Activated CD4-positive, alpha-beta T cell treated with anti-CD3 and anti-CD28 coated beads for 36 hours (primary cell): ENCODE results near the gene SDK2. TPM values are rescaled to one million over a fixed set of nuclear protein-coding genes. Genes with fewer than 3 reads are reported as not detected.

Source experiments
- ATAC-seq: fragments of 200-7000 bp; cut with Tn5 transposase; one replicate; pipeline ENCODE4 v1.10.0; 2021; ENCODE audit warnings: mild to moderate bottlenecking, moderate library complexity
- CTCF ChIA-PET: fragments of 350-600 bp; sonication (Branson Sonifier 250); formaldehyde crosslinking; loops from one replicate; lab custom pipeline; 2021; ENCODE audit warnings: antibody characterized with exemption; lab: Charles Lee
- POLR2A ChIA-PET: fragments of 350-600 bp; sonication (Branson Sonifier 250); formaldehyde crosslinking; loops from one replicate; lab custom pipeline; 2021; ENCODE audit warnings: antibody characterized with exemption, inconsistent platforms; lab: Charles Lee
- DNase-seq: peaks from one replicate; pipeline ENCODE4 v3.0.0-alpha.2; 2020
- H3K27ac Mint-ChIP-seq: one replicate; pipeline ENCODE4 v1.8.0; 2021; ENCODE audit warnings: mixed read lengths
- H3K27me3 Mint-ChIP-seq: one replicate; pipeline ENCODE4 v1.8.0; 2021; ENCODE audit warnings: mixed read lengths
- H3K36me3 Mint-ChIP-seq: one replicate; pipeline ENCODE4 v1.8.0; 2021; ENCODE audit warnings: low read depth, mixed read lengths
- H3K4me1 Mint-ChIP-seq: one replicate; pipeline ENCODE4 v1.8.0; 2021; ENCODE audit warnings: mixed read lengths
- H3K4me3 Mint-ChIP-seq: one replicate; pipeline ENCODE4 v1.8.0; 2021; ENCODE audit warnings: mild to moderate bottlenecking, moderate library complexity, mixed read lengths
- H3K9me3 Mint-ChIP-seq: one replicate; pipeline ENCODE4 v1.8.0; 2021; ENCODE audit warnings: low read depth, mixed read lengths
- intact Hi-C, 2 experiments: fragments of 100-400 bp; cut with DNase I in 1 of 2; cut with micrococcal nuclease in 1 of 2; formaldehyde crosslinking; loops; one replicate each; pipeline versions ENCODE4 v1.14.2 to v1.15.1; 2022 to 2024; cut with DNase I, micrococcal nuclease
- total RNA-seq, 2 experiments: library from RNA; stranded (reverse); gene quantifications; one replicate each; pipeline ENCODE4 v1.2.3, GENCODE V29; 2021

The SDK2 gene
- total RNA-seq, 2 experiments from 2014 or later, result 0.23 to 0.27 TPM

GRCh38 chr17:73593249-73593965 lies 50.8 kb downstream of the SDK2 start:
- ChIA-PET POLR2A (no interaction called here), CTCF (interaction anchor here (0.7 kb wide), 1 partner anchor 364 kb away, joined by 4 read pairs; no protein-coding TSS in a partner anchor)
- Mint-ChIP-seq H3K4me3 (no peak overlapping the region), H3K27me3 (no peaks in the 10 kb centered on the region), H3K9me3 (no peaks in the 10 kb centered on the region), H3K36me3 (no peaks in the 10 kb centered on the region), H3K4me1 (peaks cover 62% of the 10 kb centered on the region), H3K27ac (peak overlapping the region; percentile 20)
- intact Hi-C loops, result no loop called here
- no peak for DNase-seq
- no peak for ATAC-seq

GRCh38 chr17:73592501-73592961 lies 51.7 kb downstream of the SDK2 start:
- POLR2A ChIA-PET, result no interaction called here
- Mint-ChIP-seq H3K27ac (peak overlapping the region; percentile 89), H3K36me3 (no peaks in the 10 kb centered on the region), H3K4me1 (peaks cover 65% of the 10 kb centered on the region), H3K9me3 (no peaks in the 10 kb centered on the region), H3K4me3 (no peak overlapping the region), H3K27me3 (no peaks in the 10 kb centered on the region)
- peak; percentile 38 for ATAC-seq
- intact Hi-C loops, result no loop called here
- DNase-seq, result peak; percentile 41
- CTCF ChIA-PET, result interaction anchor here (0.5 to 2.7 kb wide), 4 partner anchors 14 to 329 kb away, joined by 3 to 6 read pairs (median 4); no protein-coding TSS in a partner anchor

GRCh38 chr17:73592079-73592415 lies 52.2 kb downstream of the SDK2 start:
- H3K36me3 Mint-ChIP-seq, result no peaks in the 10 kb centered on the region
- peak overlapping the region; percentile 37 for H3K4me3 Mint-ChIP-seq
- no peaks in the 10 kb centered on the region for H3K9me3 Mint-ChIP-seq
- intact Hi-C loops, result no loop called here
- ChIA-PET CTCF (interaction anchor here (0.5 to 2.7 kb wide), 3 partner anchors 13 to 163 kb away, joined by 3 to 6 read pairs (median 5); no protein-coding TSS in a partner anchor), POLR2A (no interaction called here)
- no peaks in the 10 kb centered on the region for H3K27me3 Mint-ChIP-seq
- H3K27ac Mint-ChIP-seq, result peak overlapping the region; percentile 89
- DNase-seq (peak; percentile 11), ATAC-seq (peak; percentile 18)
- H3K4me1 Mint-ChIP-seq, result peaks cover 66% of the 10 kb centered on the region

- DNase-seq (peak; percentile 61), ATAC-seq (peak; percentile 57)
- Mint-ChIP-seq H3K4me1 (peaks cover 66% of the 10 kb centered on the region), H3K27me3 (no peaks in the 10 kb centered on the region), H3K9me3 (no peaks in the 10 kb centered on the region), H3K36me3 (no peaks in the 10 kb centered on the region), H3K4me3 (peak overlapping the region; percentile 37), H3K27ac (peak overlapping the region; percentile 89)
- POLR2A ChIA-PET, result no interaction called here
- intact Hi-C loops, result no loop called here
- CTCF ChIA-PET, result interaction anchor here (0.5 to 2.7 kb wide), 5 partner anchors 13 to 847 kb away, joined by 3 to 6 read pairs (median 3); no protein-coding TSS in a partner anchor
These were observed 52.8 kb downstream of the SDK2 start for GRCh38 chr17:73591296-73592078.

- Mint-ChIP-seq H3K4me1 (peaks cover 62% of the 10 kb centered on the region), H3K4me3 (no peak overlapping the region), H3K27ac (no peak overlapping the region), H3K27me3 (no peaks in the 10 kb centered on the region), H3K9me3 (no peaks in the 10 kb centered on the region), H3K36me3 (no peaks in the 10 kb centered on the region)
- ATAC-seq (no peak), DNase-seq (no peak)
- intact Hi-C loops, result no loop called here
- CTCF ChIA-PET, result interaction anchor here (0.6 to 0.7 kb wide), 2 partner anchors 11 to 866 kb away, joined by 3 read pairs; no protein-coding TSS in a partner anchor
- POLR2A ChIA-PET, result interaction anchor here (0.6 kb wide), 1 partner anchor 296 kb away, joined by 5 read pairs; no protein-coding TSS in a partner anchor
These were observed 54.8 kb downstream of the SDK2 start for GRCh38 chr17:73589363-73589980.

- no peak for ATAC-seq
- H3K4me3 Mint-ChIP-seq, result no peak overlapping the region
These were observed 55.4 kb downstream of the SDK2 start for GRCh38 chr17:73588891-73589290.

GRCh38 chr17:73588301-73588846 lies 55.9 kb downstream of the SDK2 start:
- ATAC-seq, result no peak
- CTCF ChIA-PET, result interaction anchor here (0.5 kb wide), 1 partner anchor 16 kb away, joined by 3 read pairs; no protein-coding TSS in a partner anchor

More at GRCh38 chr17:73588891-73589290, 55.4 kb downstream of the SDK2 start:
- intact Hi-C loops, result no loop called here
- Mint-ChIP-seq H3K27ac (no peak overlapping the region), H3K9me3 (no peaks in the 10 kb centered on the region), H3K4me1 (peaks cover 57% of the 10 kb centered on the region), H3K27me3 (no peaks in the 10 kb centered on the region), H3K36me3 (no peaks in the 10 kb centered on the region)
- POLR2A ChIA-PET, result no interaction called here
- DNase-seq, result no peak
- CTCF ChIA-PET, result no interaction called here

GRCh38 chr17:73586921-73587602 lies 57.2 kb downstream of the SDK2 start:
- ChIA-PET CTCF (interaction anchor here (0.6 kb wide), 1 partner anchor 50 kb away, joined by 3 read pairs; no protein-coding TSS in a partner anchor), POLR2A (no interaction called here)
- Mint-ChIP-seq H3K27me3 (no peaks in the 10 kb centered on the region), H3K27ac (no peak overlapping the region), H3K4me3 (no peak overlapping the region), H3K4me1 (peaks cover 39% of the 10 kb centered on the region), H3K36me3 (no peaks in the 10 kb centered on the region), H3K9me3 (no peaks in the 10 kb centered on the region)
- ATAC-seq (no peak), DNase-seq (no peak)
- intact Hi-C loops, result no loop called here

More at GRCh38 chr17:73588301-73588846, 55.9 kb downstream of the SDK2 start:
- H3K27ac Mint-ChIP-seq, result no peak overlapping the region
- no peaks in the 10 kb centered on the region for H3K36me3 Mint-ChIP-seq
- POLR2A ChIA-PET, result no interaction called here
- peaks cover 52% of the 10 kb centered on the region for H3K4me1 Mint-ChIP-seq
- intact Hi-C loops, result no loop called here
- no peak for DNase-seq
- H3K9me3 Mint-ChIP-seq, result no peaks in the 10 kb centered on the region
- no peaks in the 10 kb centered on the region for H3K27me3 Mint-ChIP-seq
- no peak overlapping the region for H3K4me3 Mint-ChIP-seq

GRCh38 chr17:73586275-73586832 lies 57.9 kb downstream of the SDK2 start:
- intact Hi-C loops, result no loop called here
- DNase-seq (no peak), ATAC-seq (no peak)
- Mint-ChIP-seq H3K4me1 (peaks cover 32% of the 10 kb centered on the region), H3K27ac (no peak overlapping the region), H3K9me3 (no peaks in the 10 kb centered on the region), H3K36me3 (no peaks in the 10 kb centered on the region), H3K27me3 (no peaks in the 10 kb centered on the region), H3K4me3 (no peak overlapping the region)
- ChIA-PET CTCF (no interaction called here), POLR2A (no interaction called here)

GRCh38 chr17:73585583-73585982 lies 58.7 kb downstream of the SDK2 start:
- ATAC-seq, result peak; percentile 58
- ChIA-PET CTCF (interaction anchor here (0.6 to 1.0 kb wide), 2 partner anchors 124 to 156 kb away, joined by 3 read pairs; no protein-coding TSS in a partner anchor), POLR2A (no interaction called here)
- no peak overlapping the region for H3K27ac Mint-ChIP-seq
- no peaks in the 10 kb centered on the region for H3K9me3 Mint-ChIP-seq
- DNase-seq, result peak; percentile 16
- no peak overlapping the region for H3K4me3 Mint-ChIP-seq
- intact Hi-C loops, result no loop called here
- no peaks in the 10 kb centered on the region for H3K27me3 Mint-ChIP-seq
- H3K36me3 Mint-ChIP-seq, result no peaks in the 10 kb centered on the region
- H3K4me1 Mint-ChIP-seq, result peaks cover 27% of the 10 kb centered on the region
